NCI-H1092 (cell line): ENCODE results near the gene SLC16A9.
"Not testable (repeated sequence)": the region's sequence is repeated elsewhere in the genome, so short reads cannot be mapped to it uniquely, and the experiment has no call there.

Source experiments
- DNase-seq: peaks from one replicate; lab custom pipeline; 2025; lab: John Stamatoyannopoulos, UW

The SLC16A9 gene

GRCh38 chr10:59709395-59710125 is at the start of gene SLC16A9:
Gene SLC16A9 (minus strand): TSS chr10:59709850. CDS start chr10:59684291, 25,559 bp downstream.
- DNase-seq, result peak; percentile 46

- no peak for DNase-seq
Measured at GRCh38 chr10:59757966-59758365, 48.3 kb upstream of the SLC16A9 start.

GRCh38 chr10:59754951-59755350 is 45.3 kb upstream of the SLC16A9 start:
- DNase-seq, result no peak

- no peak for DNase-seq
Measured at GRCh38 chr10:59753267-59753666, 43.6 kb upstream of the SLC16A9 start, which contains the start of gene MRLN. Gene MRLN (minus strand): TSS chr10:59753455.

GRCh38 chr10:59752278-59752940 is 42.8 kb upstream of the SLC16A9 start:
- no peak for DNase-seq

GRCh38 chr10:59750155-59750945 is 40.7 kb upstream of the SLC16A9 start:
- no peak for DNase-seq

- DNase-seq, result no peak
Measured at GRCh38 chr10:59748834-59749233, 39.2 kb upstream of the SLC16A9 start.

- no peak for DNase-seq
Measured at GRCh38 chr10:59745163-59745650, 35.6 kb upstream of the SLC16A9 start.

GRCh38 chr10:59744762-59745161 is 35.1 kb upstream of the SLC16A9 start:
- not testable (repeated sequence) for DNase-seq

- DNase-seq, result not testable (repeated sequence)
Measured at GRCh38 chr10:59744156-59744555, 34.5 kb upstream of the SLC16A9 start.

- DNase-seq, result no peak
Measured at GRCh38 chr10:59741583-59741982, 31.9 kb upstream of the SLC16A9 start.

- DNase-seq, result no peak
Measured at GRCh38 chr10:59741048-59741447, 31.4 kb upstream of the SLC16A9 start.

GRCh38 chr10:59736749-59737148 is 27.1 kb upstream of the SLC16A9 start:
- no peak for DNase-seq

GRCh38 chr10:59735296-59735695 is 25.6 kb upstream of the SLC16A9 start:
- no peak for DNase-seq

- no peak for DNase-seq
Measured at GRCh38 chr10:59734014-59734462, 24.4 kb upstream of the SLC16A9 start.

GRCh38 chr10:59733321-59734013 is 23.8 kb upstream of the SLC16A9 start:
- DNase-seq, result not testable (repeated sequence)

GRCh38 chr10:59732849-59733248 is 23.2 kb upstream of the SLC16A9 start:
- not testable (repeated sequence) for DNase-seq

GRCh38 chr10:59729167-59729566 is 19.5 kb upstream of the SLC16A9 start:
- not testable (repeated sequence) for DNase-seq

GRCh38 chr10:59724098-59724938 is 14.7 kb upstream of the SLC16A9 start:
- DNase-seq, result no peak

- DNase-seq, result no peak
Measured at GRCh38 chr10:59720377-59720776, 10.7 kb upstream of the SLC16A9 start.

GRCh38 chr10:59719374-59719773 is 9.7 kb upstream of the SLC16A9 start:
- DNase-seq, result no peak
